ENCODE data around the gene PIK3R3. TPM values are rescaled to one million over a fixed set of nuclear protein-coding genes. Genes with fewer than 3 reads are reported as not detected.

The PIK3R3 gene
- total and polyA plus RNA-seq, 9 of the 15 experiments (the other 6 are each of a cell fraction or from before 2014, with no cell fraction given): 1.4 to 7.7 (median 4.6) TPM

DNA sequence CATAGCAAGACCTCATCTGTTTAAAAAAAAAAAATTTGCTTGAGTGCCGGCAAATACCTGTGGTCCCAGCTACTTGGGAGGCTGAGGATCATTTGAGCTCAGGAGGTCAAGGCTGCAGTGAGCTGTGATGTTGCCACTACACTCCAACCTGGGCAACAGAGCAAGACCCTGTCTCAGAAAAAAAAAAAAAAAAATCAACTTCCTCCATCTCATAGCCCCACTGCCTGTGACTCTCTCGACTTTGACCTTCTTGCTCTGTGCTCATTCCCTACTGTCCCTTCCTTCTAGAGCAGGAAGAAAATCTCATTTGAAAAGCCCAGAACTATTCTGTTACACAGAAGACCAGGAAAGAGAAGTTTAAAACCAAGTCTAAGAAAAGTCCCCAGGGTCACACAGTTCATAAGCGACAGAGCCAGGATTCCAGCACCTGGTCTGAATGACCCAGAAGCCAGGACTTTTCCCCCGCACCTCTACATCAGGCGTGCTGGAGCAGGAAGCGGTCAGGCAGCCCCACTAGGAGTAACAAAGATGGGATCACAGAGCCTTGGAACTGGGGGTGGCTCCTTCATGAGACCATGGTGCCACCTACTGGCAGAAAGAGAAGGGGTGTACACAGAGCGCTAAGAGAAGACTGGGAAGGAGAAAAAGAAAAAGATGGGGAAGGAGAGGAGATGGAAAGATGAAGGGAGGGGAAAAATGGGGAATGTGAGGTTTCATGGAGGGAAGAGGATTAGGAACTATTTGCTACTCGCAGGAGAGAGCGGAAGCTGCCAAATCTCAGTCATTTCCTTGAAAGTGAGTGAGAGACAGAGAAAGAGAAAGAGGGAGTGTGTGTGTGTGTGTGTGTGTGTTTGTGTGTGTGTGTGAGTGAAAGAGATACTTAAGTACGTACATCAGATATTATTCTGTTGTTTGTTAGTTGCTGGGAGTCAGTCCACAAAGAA lies 47.0 kb upstream of the PIK3R3 start (continued):
- no peak for TF ChIP-seq CTCFL (IDR thresholded peaks at IDR 0.05; ENCODE audit: borderline replicate concordance, insufficient read depth, low read depth, low read length, poor library complexity, severe bottlenecking)
- no peak for TF ChIP-seq SFPQ (IDR thresholded peaks at IDR 0.05; ENCODE audit: low read depth, low read length)
- TF ChIP-seq FOXK2 (conservative IDR thresholded peaks at IDR 0.05 in 1 of 2, IDR thresholded peaks at IDR 0.05 in 1 of 2; ENCODE audit: low read depth in 2 of 2): peak; percentile 71 to 79
- TF ChIP-seq ARID3A (IDR thresholded peaks at IDR 0.05; ENCODE audit: borderline replicate concordance, low read depth, low read length): no peak
- no peak for TF ChIP-seq MAFG (tag; conservative IDR thresholded peaks at IDR 0.05)
- peak; percentile 15; the same call in 1 of the 2 replicates for TF ChIP-seq ESRRA (IDR thresholded peaks at IDR 0.05; ENCODE audit: borderline replicate concordance, low read depth)
- TF ChIP-seq TCF7 (IDR thresholded peaks at IDR 0.05; ENCODE audit: borderline replicate concordance): no peak; the same call in 1 of the 2 replicates
- peak; percentile 26; the same call in 1 of the 2 replicates for TF ChIP-seq TFAP4 (CRISPR knock-in tag; IDR thresholded peaks at IDR 0.05; ENCODE audit: borderline replicate concordance)
- TF ChIP-seq FOS (IDR thresholded peaks at IDR 0.05; ENCODE audit: extremely low read depth, insufficient read length): no peak
- TF ChIP-seq STAT5A (IDR thresholded peaks at IDR 0.05; ENCODE audit: borderline replicate concordance, low read length): no peak
- no peak for TF ChIP-seq RNF2 (IDR thresholded peaks at IDR 0.05)
- TF ChIP-seq SIN3A (IDR thresholded peaks at IDR 0.05; ENCODE audit: borderline replicate concordance in 2 of 2, control insufficient read depth in 1 of 2, low read depth in 2 of 2, low read length in 2 of 2): 0 out of 4 replicates have a peak, but pooled peaks of 1 of the 2 experiments have one; percentile 14
- TF ChIP-seq ZNF324 (CRISPR knock-in tag; IDR thresholded peaks at IDR 0.05): no peak
- TF ChIP-seq ARHGAP35 (IDR thresholded peaks at IDR 0.05; ENCODE audit: partially characterized antibody): peak; percentile 72
- TF ChIP-seq ZC3H11A (IDR thresholded peaks at IDR 0.05; ENCODE audit: low read depth, low read length): no peak
- TF ChIP-seq BRD9 (IDR thresholded peaks at IDR 0.05; ENCODE audit: low read depth, partially characterized antibody): peak; percentile 84
- peak; percentile 60 for TF ChIP-seq L3MBTL2 (IDR thresholded peaks at IDR 0.05)
- peak; percentile 80 for TF ChIP-seq PHB2 (IDR thresholded peaks at IDR 0.05; ENCODE audit: low read depth)
- TF ChIP-seq ZNF253 (CRISPR knock-in tag; conservative IDR thresholded peaks at IDR 0.05): no peak
- no peak for TF ChIP-seq ZFP30 (CRISPR knock-in tag; IDR thresholded peaks at IDR 0.05; ENCODE audit: borderline replicate concordance)

Measured in K562 (cell line).